ENCODE measurements around the gene LAP3.

The LAP3 gene

DNA sequence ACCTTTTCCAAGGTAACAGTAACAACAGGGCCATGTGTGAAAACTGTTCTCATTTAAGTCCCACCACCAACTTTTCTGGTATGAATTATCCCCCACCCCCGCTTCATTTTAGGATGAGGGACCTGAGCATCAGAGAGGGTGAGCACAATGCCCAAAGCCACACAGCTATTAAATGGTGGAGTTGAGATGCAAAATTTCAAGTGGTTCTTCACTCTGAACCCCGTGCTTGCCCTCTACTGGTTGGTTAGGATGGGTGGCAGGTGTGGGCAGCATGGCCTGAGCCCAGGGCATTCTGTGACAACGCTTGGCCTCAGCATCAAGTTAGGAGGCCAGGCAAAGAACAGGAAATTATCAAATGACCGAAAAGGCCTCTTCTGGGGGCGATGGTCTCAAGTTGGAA, 70.9 kb downstream of the LAP3 start:
- no peaks in the 10 kb centered on the region for H3K36me3 ChIP-seq (ENCODE audit: control insufficient read depth in 1 of 2, insufficient read depth in 2 of 2, low read length in 2 of 2)
- H3K4me3 ChIP-seq (ENCODE audit: low read depth in 1 of 2, low read length in 2 of 2): no peak overlapping the region
- H3K9me3 ChIP-seq (ENCODE audit: control insufficient read depth in 1 of 2, low read length in 2 of 2): no peaks in the 10 kb centered on the region
- no peaks in the 10 kb centered on the region for H3K27me3 ChIP-seq (ENCODE audit: low read depth, low read length)
- H3K4me1 ChIP-seq (ENCODE audit: control insufficient read depth in 1 of 2, insufficient read depth in 2 of 2, low read length in 2 of 2): no peaks in the 10 kb centered on the region
- no peak overlapping the region for H3K27ac ChIP-seq (ENCODE audit: low read length)

DNA sequence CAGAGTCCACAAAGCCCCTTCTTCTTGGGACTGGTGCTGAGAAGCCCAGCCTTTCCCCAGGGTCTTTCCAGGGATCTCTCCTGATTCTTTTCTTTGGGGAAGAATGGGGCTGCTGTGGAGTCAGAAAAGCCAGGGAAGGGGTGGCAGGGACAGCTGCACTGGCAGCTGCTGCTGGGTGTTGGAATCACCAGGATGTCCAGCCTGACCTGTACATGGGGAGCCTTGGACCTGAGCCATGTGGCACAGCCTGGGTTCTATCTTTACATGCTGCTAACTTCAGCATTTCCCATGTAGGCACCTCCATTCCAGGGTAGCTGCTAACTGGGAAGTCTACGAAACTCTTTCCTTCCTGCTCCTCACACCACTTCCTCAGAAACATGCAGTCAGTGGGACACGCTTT, 73.4 kb downstream of the LAP3 start:
- Histone ChIP-seq H3K9me3 (ENCODE audit: control insufficient read depth in 1 of 2, low read length in 2 of 2) (no peaks in the 10 kb centered on the region), H3K4me3 (ENCODE audit: low read depth in 1 of 2, low read length in 2 of 2) (no peak overlapping the region), H3K27me3 (ENCODE audit: low read depth, low read length) (no peaks in the 10 kb centered on the region), H3K27ac (ENCODE audit: low read length) (no peak overlapping the region), H3K4me1 (ENCODE audit: control insufficient read depth in 1 of 2, insufficient read depth in 2 of 2, low read length in 2 of 2) (no peaks in the 10 kb centered on the region), H3K36me3 (ENCODE audit: control insufficient read depth in 1 of 2, insufficient read depth in 2 of 2, low read length in 2 of 2) (no peaks in the 10 kb centered on the region)

DNA sequence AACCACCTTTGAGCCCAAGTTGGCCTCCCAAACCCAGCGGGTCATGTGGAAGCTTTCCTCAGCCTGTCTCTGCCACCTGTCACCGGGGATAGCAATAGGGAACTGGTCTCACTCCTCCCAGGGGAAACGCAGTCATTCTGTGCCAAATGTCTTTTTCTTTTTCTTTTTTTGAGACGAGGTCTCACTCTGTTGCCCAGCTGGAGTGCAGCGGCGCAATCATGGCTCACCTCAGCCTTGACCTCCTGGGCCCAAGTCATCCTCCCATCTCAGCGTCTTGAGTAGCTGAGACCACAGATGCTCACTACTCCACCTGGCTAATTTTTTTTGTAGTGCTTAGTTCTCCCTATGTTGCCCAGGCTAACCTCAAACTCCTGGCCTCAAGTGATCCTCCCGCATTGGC, 77.7 kb downstream of the LAP3 start:
- no peaks in the 10 kb centered on the region for H3K27me3 ChIP-seq (ENCODE audit: low read depth, low read length)
- no peaks in the 10 kb centered on the region for H3K36me3 ChIP-seq (ENCODE audit: control insufficient read depth in 1 of 2, insufficient read depth in 2 of 2, low read length in 2 of 2)
- H3K9me3 ChIP-seq (ENCODE audit: control insufficient read depth in 1 of 2, low read length in 2 of 2): no peaks in the 10 kb centered on the region
- no peak overlapping the region for H3K27ac ChIP-seq (ENCODE audit: low read length)
- no peak overlapping the region for H3K4me3 ChIP-seq (ENCODE audit: low read depth in 1 of 2, low read length in 2 of 2)
- no peaks in the 10 kb centered on the region for H3K4me1 ChIP-seq (ENCODE audit: control insufficient read depth in 1 of 2, insufficient read depth in 2 of 2, low read length in 2 of 2)

DNA sequence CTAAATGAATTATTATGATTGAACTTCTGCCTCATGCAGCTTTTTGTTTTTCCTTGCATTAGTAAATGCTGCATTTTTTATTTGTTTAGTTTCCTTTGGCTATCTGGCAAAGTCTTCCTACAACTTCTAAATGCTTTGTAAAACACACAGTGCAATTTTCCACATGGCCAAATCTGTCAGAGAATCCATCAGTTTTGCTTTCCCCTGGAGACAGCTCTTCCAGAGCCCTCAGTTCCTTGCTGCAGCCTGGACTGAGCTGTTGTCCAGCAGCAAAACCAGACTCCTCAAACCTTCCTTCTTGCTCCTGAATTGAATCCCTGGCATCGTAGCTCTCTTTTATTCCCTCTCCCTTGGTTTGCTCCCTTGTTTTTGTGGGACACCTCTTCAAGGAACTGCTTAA, 80.1 kb downstream of the LAP3 start:
- Histone ChIP-seq H3K4me1 (ENCODE audit: control insufficient read depth in 1 of 2, insufficient read depth in 2 of 2, low read length in 2 of 2) (no peaks in the 10 kb centered on the region), H3K27ac (ENCODE audit: low read length) (no peak overlapping the region), H3K9me3 (ENCODE audit: control insufficient read depth in 1 of 2, low read length in 2 of 2) (no peaks in the 10 kb centered on the region), H3K36me3 (ENCODE audit: control insufficient read depth in 1 of 2, insufficient read depth in 2 of 2, low read length in 2 of 2) (no peaks in the 10 kb centered on the region), H3K4me3 (ENCODE audit: low read depth in 1 of 2, low read length in 2 of 2) (no peak overlapping the region), H3K27me3 (ENCODE audit: low read depth, low read length) (no peaks in the 10 kb centered on the region)
